Type B pancreatic cell (in vitro differentiated cells): ENCODE data around the gene SLC34A3. TPM values are rescaled to one million over a fixed set of nuclear protein-coding genes. Genes with fewer than 3 reads are reported as not detected.
A peak's percentile ranks its signal among the peaks of the same experiment; 100 is the strongest.

Experiments
- DNase-seq: peaks from one replicate; pipeline ENCODE4 v3.0.0; 2021; ENCODE audit warnings: mixed read lengths; ENCODE audit not compliant: unreplicated experiment; ENCODE audit errors: extremely low spot score
- H3K27ac Mint-ChIP-seq: 2 replicates; pipeline ENCODE4 v1.8.0; 2021; ENCODE audit warnings: mild to moderate bottlenecking, mixed read lengths
- H3K27me3 Mint-ChIP-seq: 2 replicates; pipeline ENCODE4 v1.8.0; 2021; ENCODE audit warnings: mixed read lengths
- H3K36me3 Mint-ChIP-seq: 2 replicates; pipeline ENCODE4 v1.8.0; 2021; ENCODE audit warnings: mixed read lengths
- H3K4me1 Mint-ChIP-seq: one replicate; pipeline ENCODE4 v1.8.0; 2021; ENCODE audit warnings: mixed read lengths; ENCODE audit not compliant: unreplicated experiment
- H3K4me3 Mint-ChIP-seq: 2 replicates; pipeline ENCODE4 v1.8.0; 2021; ENCODE audit warnings: mild to moderate bottlenecking, mixed read lengths
- H3K9me3 Mint-ChIP-seq: 2 replicates; pipeline ENCODE4 v1.8.0; 2021; ENCODE audit warnings: mixed read lengths
- CTCF ChIP-seq: fragments of 200-600 bp; sonication (generic); conservative IDR thresholded peaks from 2 replicates; pipeline ENCODE4 v1.5.0; 2021; ENCODE audit warnings: antibody characterized with exemption, mild to moderate bottlenecking
- total RNA-seq: library from RNA; stranded (reverse); gene quantifications from 2 replicates; pipeline ENCODE4 v1.2.1, GENCODE V29; 2021; ENCODE audit warnings: low replicate concordance

SLC34A3 gene
- total RNA-seq, 1 donor from 2014 or later = 0.41 TPM

GRCh38 chr9:137198051-137198901 lies 32.4 kb upstream of the SLC34A3 start:
- Mint-ChIP-seq H3K4me1 (peaks cover 17% of the 10 kb centered on the region), H3K27me3 (no peaks in the 10 kb centered on the region), H3K9me3 (no peaks in the 10 kb centered on the region), H3K27ac (peak overlapping the region; percentile 46), H3K36me3 (no peaks in the 10 kb centered on the region), H3K4me3 (peak overlapping the region; percentile 74)
- TF ChIP-seq CTCF = no peak
- DNase-seq = no peak

GRCh38 chr9:137198902-137199283 lies 31.8 kb upstream of the SLC34A3 start:
- no peak overlapping the region for H3K27ac Mint-ChIP-seq
- no peaks in the 10 kb centered on the region for H3K9me3 Mint-ChIP-seq
- H3K4me1 Mint-ChIP-seq = peaks cover 17% of the 10 kb centered on the region
- H3K27me3 Mint-ChIP-seq = no peaks in the 10 kb centered on the region
- H3K36me3 Mint-ChIP-seq = no peaks in the 10 kb centered on the region
- no peak for TF ChIP-seq CTCF
- peak overlapping the region; percentile 74 for H3K4me3 Mint-ChIP-seq
- DNase-seq = no peak

- Mint-ChIP-seq H3K36me3 (no peaks in the 10 kb centered on the region), H3K27ac (no peak overlapping the region), H3K9me3 (no peaks in the 10 kb centered on the region), H3K27me3 (no peaks in the 10 kb centered on the region), H3K4me3 (peak overlapping the region; percentile 88), H3K4me1 (peaks cover 23% of the 10 kb centered on the region)
- no peak for DNase-seq
- TF ChIP-seq CTCF = no peak
Observed at GRCh38 chr9:137199411-137200121, 31.1 kb upstream of the SLC34A3 start.

- no peaks in the 10 kb centered on the region for H3K9me3 Mint-ChIP-seq
- H3K27ac Mint-ChIP-seq = peak within 1 kb of the TSS; percentile 82
- H3K4me3 Mint-ChIP-seq = peak within 1 kb of the TSS; percentile 88
- peak; percentile 99 for DNase-seq
- H3K27me3 Mint-ChIP-seq = no peaks in the 10 kb centered on the region
- no peaks in the 10 kb centered on the region for H3K36me3 Mint-ChIP-seq
- H3K4me1 Mint-ChIP-seq = peaks cover 18% of the 10 kb centered on the region
- no peak for TF ChIP-seq CTCF
Observed at GRCh38 chr9:137200311-137201204, 30.1 kb upstream of the SLC34A3 start, which contains the start of gene TPRN. TPRN (minus strand) TSS chr9:137200741; CDS start chr9:137200711, 30 bp downstream.

- no peaks in the 10 kb centered on the region for H3K36me3 Mint-ChIP-seq
- TF ChIP-seq CTCF = no peak
- H3K4me3 Mint-ChIP-seq = peak overlapping the region; percentile 86
- no peak for DNase-seq
- H3K4me1 Mint-ChIP-seq = peaks cover 19% of the 10 kb centered on the region
- no peaks in the 10 kb centered on the region for H3K9me3 Mint-ChIP-seq
- no peaks in the 10 kb centered on the region for H3K27me3 Mint-ChIP-seq
- peak overlapping the region; percentile 82 for H3K27ac Mint-ChIP-seq
Observed at GRCh38 chr9:137201205-137201868, 29.4 kb upstream of the SLC34A3 start.
